Endometrium (tissue), 2 donors: ENCODE results near the gene STK32C.

Source experiments
- FAIRE-seq: peaks from 2 replicates; lab custom pipeline; 2012; peaks lifted over from hg19 to GRCh38; lab: Jason Lieb, UNC
- donor health status: control.
- donor health status: control.

The STK32C gene

GRCh38 chr10:132265890-132266496 is 41.8 kb downstream of the STK32C start:
- no peak for FAIRE-seq

GRCh38 chr10:132264966-132265889 is 42.5 kb downstream of the STK32C start:
- no peak for FAIRE-seq

DNA sequence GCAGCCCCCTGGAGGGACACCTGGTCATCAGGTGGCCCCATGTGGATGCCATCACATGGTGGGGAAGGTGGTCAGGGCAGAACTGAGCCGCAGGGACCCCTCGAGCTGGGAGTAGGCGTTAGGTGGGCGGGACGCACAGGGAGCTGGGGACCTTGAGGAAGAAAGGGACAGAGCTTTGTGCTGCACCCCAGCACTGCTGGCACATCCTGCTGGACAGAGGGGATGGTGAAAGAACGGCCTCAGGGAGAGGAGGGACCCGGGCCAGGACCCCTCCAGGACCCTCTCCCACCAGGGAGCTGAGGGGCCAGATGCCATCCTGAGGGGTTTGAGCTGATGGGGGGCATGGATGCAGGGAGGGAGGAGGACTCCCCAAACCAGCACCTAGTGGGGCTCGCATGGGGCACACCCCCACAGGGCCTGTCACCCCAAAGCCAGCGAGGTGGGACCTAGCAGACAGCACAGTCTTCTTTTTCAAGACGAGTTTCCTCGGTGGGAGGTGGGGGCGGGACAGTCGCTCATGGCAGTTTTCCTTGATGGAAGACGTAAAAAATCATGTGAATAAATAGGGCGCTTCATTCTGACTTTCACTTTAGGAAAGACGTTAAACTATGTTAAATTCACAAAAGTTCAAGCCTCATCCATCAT is 43.3 kb downstream of the STK32C start:
- no peak for FAIRE-seq

DNA sequence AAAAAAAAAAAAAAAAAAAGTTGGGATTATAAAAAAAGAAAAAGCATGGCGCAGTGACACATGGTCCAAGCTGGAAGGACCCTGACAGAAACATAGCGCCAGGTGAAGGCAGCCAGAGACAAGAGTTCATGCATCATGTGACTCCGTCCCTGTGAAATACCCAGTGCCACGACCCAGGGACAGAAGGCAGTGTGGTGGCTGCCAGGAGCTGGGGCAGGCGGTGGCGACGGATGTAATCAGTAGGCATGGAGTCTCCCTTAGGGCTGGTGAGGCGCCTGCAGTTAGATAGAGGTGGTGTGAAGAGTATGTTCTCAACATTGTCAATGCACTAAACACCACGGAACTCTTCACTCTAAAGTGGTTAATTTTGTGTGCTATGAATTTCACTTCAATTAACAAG is 43.9 kb downstream of the STK32C start:
- no peak for FAIRE-seq

DNA sequence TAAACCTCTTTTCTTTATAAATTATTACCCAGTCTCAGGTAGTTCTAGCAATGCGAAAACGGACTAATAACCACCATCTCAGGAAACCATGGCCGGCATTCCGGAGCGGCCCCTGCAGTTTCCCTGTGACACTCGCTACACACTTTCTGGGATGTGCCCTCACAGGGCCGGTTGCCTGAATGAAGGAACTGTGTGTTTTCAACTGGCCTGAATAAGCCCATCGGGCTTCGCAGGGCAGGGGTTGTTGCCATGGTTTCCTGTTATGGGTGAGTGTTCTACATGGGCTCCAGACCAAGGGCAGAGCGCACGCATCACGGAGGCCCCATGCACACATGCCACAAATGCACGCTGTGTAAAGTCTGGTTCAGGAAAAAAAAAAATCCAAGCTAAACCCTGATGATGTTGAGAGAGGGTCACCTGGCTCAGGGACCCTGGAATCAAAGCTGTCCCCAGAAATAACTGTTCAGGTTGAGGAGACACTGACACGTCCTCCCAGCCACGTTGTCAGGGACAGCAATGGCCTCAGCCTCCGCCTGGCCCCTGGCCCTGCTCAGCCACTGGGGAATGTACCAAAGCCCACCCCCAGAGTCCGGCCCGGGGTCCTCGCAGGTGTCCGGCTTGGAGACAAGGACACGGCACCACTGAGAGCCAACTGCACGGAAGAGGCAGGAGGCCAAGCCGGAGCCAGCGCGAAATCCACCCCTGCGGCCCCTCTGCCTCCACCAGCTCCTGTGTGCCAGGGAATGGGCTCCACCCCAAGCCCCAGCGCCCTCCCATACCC is 47.9 kb downstream of the STK32C start:
- no peak for FAIRE-seq

DNA sequence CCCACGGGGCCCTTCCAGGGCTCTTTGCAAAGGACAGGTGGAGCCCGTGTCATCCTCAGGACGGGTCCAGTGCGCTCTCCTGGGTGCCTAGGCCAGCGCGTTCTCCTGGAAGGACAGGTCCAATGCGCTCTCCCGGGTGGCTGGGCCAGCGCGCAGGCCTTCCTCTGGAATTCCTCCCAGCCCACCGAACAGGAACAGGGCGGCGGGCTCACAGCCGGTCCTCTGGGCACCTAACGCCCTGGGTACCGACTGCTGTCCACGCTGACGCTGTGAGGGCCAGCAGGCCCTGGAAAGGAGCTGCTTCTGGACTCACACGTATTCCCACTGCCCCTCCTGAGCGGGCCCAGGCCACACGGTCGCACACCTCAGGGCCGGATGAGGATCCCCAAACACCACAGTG is 49.3 kb downstream of the STK32C start:
- FAIRE-seq = no peak

GRCh38 chr10:132257907-132258306 is 49.8 kb downstream of the STK32C start:
- no peak for FAIRE-seq

DNA sequence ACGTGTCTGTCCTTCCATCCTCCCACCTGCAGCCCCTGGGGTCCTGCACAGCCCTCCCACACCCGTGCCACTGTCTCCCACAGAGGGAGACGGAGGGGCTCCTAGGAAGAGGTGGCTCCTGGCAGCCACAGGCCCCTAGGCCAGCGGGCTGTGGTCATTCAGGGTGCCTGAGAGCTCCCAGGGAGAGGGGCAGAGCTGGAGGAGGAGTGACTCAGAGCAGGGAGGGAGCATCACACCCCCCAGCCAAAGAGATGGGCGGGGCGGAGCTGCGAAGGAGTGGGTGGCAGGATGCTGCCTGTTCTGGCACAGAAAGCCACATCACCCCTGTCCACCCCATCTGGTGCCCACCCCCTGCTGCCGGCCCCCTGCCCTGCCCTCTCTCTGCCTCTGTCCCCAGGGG is 50.5 kb downstream of the STK32C start:
- FAIRE-seq = no peak

GRCh38 chr10:132256866-132257265 is 50.9 kb downstream of the STK32C start:
- FAIRE-seq = no peak

GRCh38 chr10:132255489-132256344 is 52.0 kb downstream of the STK32C start:
- no peak for FAIRE-seq

GRCh38 chr10:132254841-132255240 is 52.9 kb downstream of the STK32C start:
- FAIRE-seq = no peak

DNA sequence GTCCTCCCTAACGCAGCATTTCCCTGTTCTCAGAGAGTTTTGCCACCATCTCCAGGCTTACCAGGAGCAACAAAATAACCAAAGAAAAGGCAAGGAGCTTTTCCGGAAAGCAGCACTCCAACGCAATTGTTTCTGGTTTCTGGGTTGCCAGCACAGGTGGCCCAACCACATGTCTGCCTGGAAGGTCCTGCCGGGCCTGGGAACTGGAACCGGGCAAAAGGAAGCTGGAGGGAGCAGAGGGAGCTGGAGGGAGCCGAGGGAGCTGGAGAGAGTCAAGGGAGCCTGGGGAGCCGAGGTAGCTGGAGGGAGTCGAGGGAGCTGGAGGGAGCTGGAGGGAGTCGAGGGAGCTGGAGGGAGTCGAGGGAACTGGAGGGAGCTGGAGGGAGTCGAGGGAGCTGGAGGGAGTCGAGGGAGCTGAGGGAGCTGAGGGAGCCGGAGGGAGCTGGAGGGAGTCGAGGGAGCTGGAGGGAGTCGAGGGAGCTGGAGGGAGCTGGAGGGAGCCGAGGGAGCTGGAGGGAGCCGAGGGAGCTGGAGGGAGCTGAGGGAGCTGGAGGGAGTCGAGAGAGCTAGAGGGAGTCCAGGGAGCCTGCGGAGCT is 54.6 kb downstream of the STK32C start:
- no peak for FAIRE-seq

DNA sequence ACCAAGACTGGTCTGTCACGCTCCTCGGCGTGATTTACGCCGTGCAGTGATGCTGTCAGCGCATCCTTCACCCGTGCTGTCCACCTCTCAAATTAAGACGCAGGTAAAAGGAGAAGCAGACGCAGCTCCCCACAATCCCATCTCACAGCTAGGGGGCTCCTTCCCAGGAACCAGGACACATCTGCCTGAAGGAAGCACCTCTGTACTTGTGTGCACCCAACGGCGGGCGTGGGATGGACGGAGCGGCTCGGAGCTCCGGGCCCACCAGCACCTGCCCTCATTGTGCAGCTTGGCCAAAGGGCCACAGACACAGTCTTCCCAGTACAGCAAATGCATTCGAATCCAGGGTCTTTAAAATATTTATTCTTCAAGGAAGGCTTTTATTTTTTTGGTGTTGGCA is 55.3 kb downstream of the STK32C start:
- no peak for FAIRE-seq

- no peak for FAIRE-seq
Measured at GRCh38 chr10:132251928-132252327, 55.8 kb downstream of the STK32C start.

DNA sequence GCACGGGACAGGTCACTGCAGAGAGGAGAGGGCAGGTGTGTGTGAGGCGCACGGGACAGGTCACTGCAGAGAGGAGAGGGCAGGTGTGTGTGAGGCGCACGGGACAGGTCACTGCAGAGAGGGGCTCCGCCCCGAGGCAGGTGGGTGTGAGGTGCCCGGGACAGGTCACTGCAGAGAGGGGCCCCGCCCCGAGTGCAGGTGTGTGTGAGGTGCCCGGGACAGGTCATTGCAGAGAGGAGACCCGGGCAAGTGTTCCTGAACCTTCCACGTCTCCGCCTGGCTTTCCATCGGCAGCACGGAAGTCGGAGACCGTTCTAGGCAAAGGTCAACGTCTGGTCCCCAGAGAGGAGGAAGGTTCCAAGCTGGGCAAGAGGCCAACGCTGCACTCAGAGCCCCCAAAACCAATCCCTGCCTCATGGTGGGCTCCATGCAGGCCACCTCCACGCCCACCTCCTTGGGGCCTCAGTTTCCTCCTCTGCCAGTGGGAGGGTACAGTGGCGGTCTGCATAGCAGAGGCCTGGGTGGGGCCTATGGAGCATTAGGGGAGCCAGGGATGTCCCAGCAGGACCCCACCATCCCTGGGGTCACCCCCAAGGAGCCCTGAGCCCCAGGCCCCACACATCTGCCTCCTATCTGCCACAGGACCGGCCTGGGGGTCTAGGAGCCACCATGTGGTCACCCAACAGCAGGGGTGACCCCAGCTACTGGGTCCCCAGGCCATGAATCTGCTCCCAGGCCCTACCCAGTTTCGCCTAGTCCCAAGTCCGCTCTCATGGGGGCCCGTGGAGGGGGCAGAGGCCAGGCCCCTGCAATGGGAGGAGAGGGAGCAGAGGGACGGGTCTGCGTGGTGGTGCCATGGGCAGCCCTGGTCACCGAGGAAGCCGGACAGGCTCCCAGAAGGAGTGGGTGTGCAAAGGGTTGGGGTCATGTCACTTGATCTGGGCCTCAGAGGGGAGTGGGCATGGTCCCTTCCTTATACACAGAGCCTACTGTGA is 57.0 kb downstream of the STK32C start:
- FAIRE-seq = no peak

GRCh38 chr10:132249824-132250375 is 57.9 kb downstream of the STK32C start:
- no peak for FAIRE-seq

GRCh38 chr10:132249226-132249724 is 58.5 kb downstream of the STK32C start:
- FAIRE-seq = no peak

GRCh38 chr10:132248455-132249225 is 59.1 kb downstream of the STK32C start:
- FAIRE-seq = no peak
